ENCODE measurements around the gene PRKD2. TPM values are rescaled to one million over a fixed set of nuclear protein-coding genes. Genes with fewer than 3 reads are reported as not detected.

Gene PRKD2
- total RNA-seq, 1 experiment from 2014 or later, result 45.4 TPM

GRCh38 chr19:46660551-46661019 is 56.3 kb downstream of the PRKD2 start:
- TF ChIP-seq CTCF (IDR thresholded peaks at IDR 0.05; ENCODE audit: insufficient read depth in 1 of 2, low read depth in 1 of 2, low read length in 1 of 2, severe bottlenecking in 1 of 2, unreplicated experiment in 1 of 2), result no peak
- Histone ChIP-seq H3K9me3 (no peaks in the 10 kb centered on the region), H3K4me3 (ENCODE audit: low read depth, low read length) (peak overlapping the region; percentile 54), H3K4me1 (peaks cover 11% of the 10 kb centered on the region; the same call in 1 of the 2 replicates), H3K27me3 (replicated peaks; ENCODE audit: control insufficient read depth, insufficient read depth, low read length) (no peaks in the 10 kb centered on the region; the same call in 1 of the 2 replicates), H3K36me3 (ENCODE audit: control insufficient read depth, insufficient read depth, low read length) (no peaks in the 10 kb centered on the region)
- no peak overlapping the region for H3K27ac Mint-ChIP-seq (ENCODE audit: unreplicated experiment)
- POLR2A ChIA-PET, result interaction anchor here (1.0 to 1.3 kb wide), 5 partner anchors 12 to 190 kb away, joined by 3 to 15 read pairs (median 4); partner anchors contain the start of genes AP2S1 and CALM3
- H3K27me3 Mint-ChIP-seq (ENCODE audit: insufficient read depth, unreplicated experiment), result peaks cover 15% of the 10 kb centered on the region
- no TSS peak for BruUV-seq (replicated peaks)
- CTCF ChIA-PET, result interaction anchor here (0.6 to 3.0 kb wide), 23 partner anchors 10 to 352 kb away, joined by 3 to 117 read pairs (median 8); partner anchors contain the start of genes GNG8 and PPP5C
- no peaks in the 10 kb centered on the region for H3K9me3 Mint-ChIP-seq (ENCODE audit: unreplicated experiment)
- H3K36me3 Mint-ChIP-seq (ENCODE audit: insufficient read depth, unreplicated experiment), result peaks cover 8% of the 10 kb centered on the region
- peak overlapping the region; percentile 73 for H3K4me3 Mint-ChIP-seq (ENCODE audit: unreplicated experiment)
- H3K4me1 Mint-ChIP-seq (ENCODE audit: low read depth, unreplicated experiment), result peaks cover 14% of the 10 kb centered on the region
- intact Hi-C loops (cut with micrococcal nuclease; ENCODE audit: unreplicated experiment), result loop anchor here (1.0 kb wide), 1 partner anchor 26 kb away; no protein-coding TSS in a partner anchor
- DNase-seq, result peak; percentile 37 to 41

DNA sequence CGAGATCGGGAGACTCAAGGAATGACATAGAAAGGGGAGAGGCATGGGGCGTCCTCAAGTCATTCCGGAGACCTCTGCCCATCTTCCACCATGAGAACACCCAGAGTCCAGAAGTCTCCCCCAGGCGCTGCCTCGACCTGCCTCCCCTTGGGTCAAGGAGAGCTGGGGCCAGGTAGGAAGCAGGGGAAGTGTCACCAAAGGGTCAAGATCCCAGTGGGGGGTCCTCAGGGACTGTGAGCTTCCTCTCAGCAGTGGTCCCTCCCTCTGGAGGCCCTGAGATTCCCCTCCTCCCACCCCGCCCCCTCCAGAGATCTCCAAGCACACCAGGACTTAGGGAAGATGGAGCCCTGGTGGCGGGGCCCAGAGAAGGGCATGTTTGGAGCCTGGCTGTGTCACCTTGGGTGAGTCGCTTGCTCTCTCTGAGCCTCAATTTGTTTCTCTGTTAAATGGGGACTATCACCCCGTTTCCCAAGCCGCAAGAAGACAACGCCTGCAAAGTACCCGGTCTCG is 56.9 kb downstream of the PRKD2 start:
- BruUV-seq (replicated peaks), result no TSS peak
- no peak overlapping the region for H3K4me3 ChIP-seq (ENCODE audit: low read depth, low read length)
- H3K27me3 ChIP-seq (replicated peaks; ENCODE audit: control insufficient read depth, insufficient read depth, low read length), result no peaks in the 10 kb centered on the region; the same call in 1 of the 2 replicates
- Mint-ChIP-seq H3K4me1 (ENCODE audit: low read depth, unreplicated experiment) (peaks cover 14% of the 10 kb centered on the region), H3K27ac (ENCODE audit: unreplicated experiment) (no peak overlapping the region), H3K27me3 (ENCODE audit: insufficient read depth, unreplicated experiment) (peaks cover 15% of the 10 kb centered on the region), H3K4me3 (ENCODE audit: unreplicated experiment) (peak overlapping the region; percentile 73), H3K36me3 (ENCODE audit: insufficient read depth, unreplicated experiment) (peaks cover 8% of the 10 kb centered on the region), H3K9me3 (ENCODE audit: unreplicated experiment) (no peaks in the 10 kb centered on the region)
- POLR2A ChIA-PET, result no interaction called here
- CTCF ChIA-PET, result interaction anchor here (1.4 to 1.6 kb wide), 2 partner anchors 43 to 46 kb away, joined by 4 to 7 read pairs; no protein-coding TSS in a partner anchor
- intact Hi-C loops (cut with micrococcal nuclease; ENCODE audit: unreplicated experiment), result no loop called here
- DNase-seq, result peak in 1 of 2 experiments; percentile 41
- TF ChIP-seq CTCF (IDR thresholded peaks at IDR 0.05; ENCODE audit: insufficient read depth in 1 of 2, low read depth in 1 of 2, low read length in 1 of 2, severe bottlenecking in 1 of 2, unreplicated experiment in 1 of 2), result no peak
- no peaks in the 10 kb centered on the region for H3K36me3 ChIP-seq (ENCODE audit: control insufficient read depth, insufficient read depth, low read length)
- peaks cover 11% of the 10 kb centered on the region; the same call in 1 of the 2 replicates for H3K4me1 ChIP-seq
- H3K9me3 ChIP-seq, result no peaks in the 10 kb centered on the region

GRCh38 chr19:46659151-46660007 is 57.5 kb downstream of the PRKD2 start:
- ChIA-PET CTCF (interaction anchor here (0.5 to 1.6 kb wide), 3 partner anchors 42 to 53 kb away, joined by 3 to 7 read pairs (median 4); no protein-coding TSS in a partner anchor), POLR2A (interaction anchor here (0.6 kb wide), 2 partner anchors 20 to 126 kb away, joined by 3 to 6 read pairs; no protein-coding TSS in a partner anchor)
- H3K9me3 Mint-ChIP-seq (ENCODE audit: unreplicated experiment), result no peaks in the 10 kb centered on the region
- DNase-seq, result peak; percentile 25 to 51
- H3K36me3 Mint-ChIP-seq (ENCODE audit: insufficient read depth, unreplicated experiment), result peaks cover 8% of the 10 kb centered on the region
- H3K27ac Mint-ChIP-seq (ENCODE audit: unreplicated experiment), result no peak overlapping the region
- H3K36me3 ChIP-seq (ENCODE audit: control insufficient read depth, insufficient read depth, low read length), result no peaks in the 10 kb centered on the region
- peak overlapping the region; percentile 65 for H3K4me3 Mint-ChIP-seq (ENCODE audit: unreplicated experiment)
- H3K4me3 ChIP-seq (ENCODE audit: low read depth, low read length), result no peak overlapping the region
- H3K4me1 Mint-ChIP-seq (ENCODE audit: low read depth, unreplicated experiment), result peaks cover 14% of the 10 kb centered on the region
- no peaks in the 10 kb centered on the region; the same call in 1 of the 2 replicates for H3K27me3 ChIP-seq (replicated peaks; ENCODE audit: control insufficient read depth, insufficient read depth, low read length)
- H3K9me3 ChIP-seq, result no peaks in the 10 kb centered on the region
- TF ChIP-seq CTCF (IDR thresholded peaks at IDR 0.05; ENCODE audit: insufficient read depth in 1 of 2, low read depth in 1 of 2, low read length in 1 of 2, severe bottlenecking in 1 of 2, unreplicated experiment in 1 of 2), result no peak
- no TSS peak for BruUV-seq (replicated peaks)
- intact Hi-C loops (cut with micrococcal nuclease; ENCODE audit: unreplicated experiment), result no loop called here
- peaks cover 15% of the 10 kb centered on the region for H3K27me3 Mint-ChIP-seq (ENCODE audit: insufficient read depth, unreplicated experiment)
- H3K4me1 ChIP-seq, result peaks cover 11% of the 10 kb centered on the region; the same call in 1 of the 2 replicates
